Measurements from ENCODE around the gene DRAP1. TPM values are rescaled to one million over a fixed set of nuclear protein-coding genes. Genes with fewer than 3 reads are reported as not detected.

DRAP1 gene
- total and polyA plus RNA-seq, 9 of the 15 experiments (the other 6 are each of a cell fraction or from before 2014, with no cell fraction given) = 9.6 to 200 (median 92.9) TPM

DNA sequence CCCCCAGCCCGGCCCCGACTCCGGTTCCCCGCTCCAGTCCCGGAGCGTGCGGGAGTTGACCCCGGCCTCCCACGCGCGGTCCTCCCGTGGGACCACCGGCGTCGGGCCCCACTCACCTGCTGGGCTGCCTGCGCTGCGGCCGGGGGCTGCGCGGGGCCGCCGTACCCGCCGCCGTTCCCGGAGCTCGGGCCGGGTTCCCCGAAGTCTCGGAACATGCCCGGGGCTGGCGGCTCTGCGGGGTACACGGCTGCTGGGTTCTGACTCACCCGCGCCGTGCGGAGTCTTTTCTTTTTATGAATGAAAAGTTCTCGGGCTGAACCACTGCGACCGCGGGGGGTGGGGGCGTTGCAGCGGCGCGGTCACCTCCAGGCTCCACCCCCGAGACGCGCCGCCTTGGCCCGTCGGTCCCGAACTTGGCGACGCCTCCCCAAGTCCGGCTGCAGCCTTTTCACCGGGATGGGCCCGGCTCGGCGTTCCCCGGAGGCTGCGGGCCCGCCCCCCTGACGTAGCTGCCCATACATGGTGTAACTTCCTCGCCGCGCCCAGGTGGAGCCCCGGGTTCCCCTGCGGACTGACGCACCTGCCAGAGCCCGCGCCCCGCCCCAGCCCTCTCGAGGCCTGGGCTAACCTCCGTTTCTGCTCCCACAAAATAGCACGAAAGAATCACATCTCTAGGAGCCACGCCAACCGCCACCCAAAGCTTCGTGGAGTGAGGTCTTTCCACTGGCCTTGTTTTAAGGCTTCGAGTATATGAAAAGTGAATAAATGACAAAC, 18.9 kb upstream of the DRAP1 start, which contains the start of gene FOSL1 (continued):
- TF ChIP-seq ZC3H11A (IDR thresholded peaks at IDR 0.05; ENCODE audit: low read depth, low read length) = no peak
- no peak for TF ChIP-seq SNIP1 (IDR thresholded peaks at IDR 0.05; ENCODE audit: low read depth)
- TF ChIP-seq SMAD4 (CRISPR knock-in tag; conservative IDR thresholded peaks at IDR 0.05) = peak; percentile 86
- TF ChIP-seq ZNF253 (CRISPR knock-in tag; conservative IDR thresholded peaks at IDR 0.05) = no peak
- TF ChIP-seq PCBP1 (IDR thresholded peaks at IDR 0.05; ENCODE audit: low read depth, low read length, poor library complexity, severe bottlenecking) = peak; percentile 74
- peak; percentile 87 for TF ChIP-seq L3MBTL2 (IDR thresholded peaks at IDR 0.05)
- no peak for TF ChIP-seq ZNF551 (CRISPR knock-in tag; IDR thresholded peaks at IDR 0.05)
- TF ChIP-seq, protein P1, sequence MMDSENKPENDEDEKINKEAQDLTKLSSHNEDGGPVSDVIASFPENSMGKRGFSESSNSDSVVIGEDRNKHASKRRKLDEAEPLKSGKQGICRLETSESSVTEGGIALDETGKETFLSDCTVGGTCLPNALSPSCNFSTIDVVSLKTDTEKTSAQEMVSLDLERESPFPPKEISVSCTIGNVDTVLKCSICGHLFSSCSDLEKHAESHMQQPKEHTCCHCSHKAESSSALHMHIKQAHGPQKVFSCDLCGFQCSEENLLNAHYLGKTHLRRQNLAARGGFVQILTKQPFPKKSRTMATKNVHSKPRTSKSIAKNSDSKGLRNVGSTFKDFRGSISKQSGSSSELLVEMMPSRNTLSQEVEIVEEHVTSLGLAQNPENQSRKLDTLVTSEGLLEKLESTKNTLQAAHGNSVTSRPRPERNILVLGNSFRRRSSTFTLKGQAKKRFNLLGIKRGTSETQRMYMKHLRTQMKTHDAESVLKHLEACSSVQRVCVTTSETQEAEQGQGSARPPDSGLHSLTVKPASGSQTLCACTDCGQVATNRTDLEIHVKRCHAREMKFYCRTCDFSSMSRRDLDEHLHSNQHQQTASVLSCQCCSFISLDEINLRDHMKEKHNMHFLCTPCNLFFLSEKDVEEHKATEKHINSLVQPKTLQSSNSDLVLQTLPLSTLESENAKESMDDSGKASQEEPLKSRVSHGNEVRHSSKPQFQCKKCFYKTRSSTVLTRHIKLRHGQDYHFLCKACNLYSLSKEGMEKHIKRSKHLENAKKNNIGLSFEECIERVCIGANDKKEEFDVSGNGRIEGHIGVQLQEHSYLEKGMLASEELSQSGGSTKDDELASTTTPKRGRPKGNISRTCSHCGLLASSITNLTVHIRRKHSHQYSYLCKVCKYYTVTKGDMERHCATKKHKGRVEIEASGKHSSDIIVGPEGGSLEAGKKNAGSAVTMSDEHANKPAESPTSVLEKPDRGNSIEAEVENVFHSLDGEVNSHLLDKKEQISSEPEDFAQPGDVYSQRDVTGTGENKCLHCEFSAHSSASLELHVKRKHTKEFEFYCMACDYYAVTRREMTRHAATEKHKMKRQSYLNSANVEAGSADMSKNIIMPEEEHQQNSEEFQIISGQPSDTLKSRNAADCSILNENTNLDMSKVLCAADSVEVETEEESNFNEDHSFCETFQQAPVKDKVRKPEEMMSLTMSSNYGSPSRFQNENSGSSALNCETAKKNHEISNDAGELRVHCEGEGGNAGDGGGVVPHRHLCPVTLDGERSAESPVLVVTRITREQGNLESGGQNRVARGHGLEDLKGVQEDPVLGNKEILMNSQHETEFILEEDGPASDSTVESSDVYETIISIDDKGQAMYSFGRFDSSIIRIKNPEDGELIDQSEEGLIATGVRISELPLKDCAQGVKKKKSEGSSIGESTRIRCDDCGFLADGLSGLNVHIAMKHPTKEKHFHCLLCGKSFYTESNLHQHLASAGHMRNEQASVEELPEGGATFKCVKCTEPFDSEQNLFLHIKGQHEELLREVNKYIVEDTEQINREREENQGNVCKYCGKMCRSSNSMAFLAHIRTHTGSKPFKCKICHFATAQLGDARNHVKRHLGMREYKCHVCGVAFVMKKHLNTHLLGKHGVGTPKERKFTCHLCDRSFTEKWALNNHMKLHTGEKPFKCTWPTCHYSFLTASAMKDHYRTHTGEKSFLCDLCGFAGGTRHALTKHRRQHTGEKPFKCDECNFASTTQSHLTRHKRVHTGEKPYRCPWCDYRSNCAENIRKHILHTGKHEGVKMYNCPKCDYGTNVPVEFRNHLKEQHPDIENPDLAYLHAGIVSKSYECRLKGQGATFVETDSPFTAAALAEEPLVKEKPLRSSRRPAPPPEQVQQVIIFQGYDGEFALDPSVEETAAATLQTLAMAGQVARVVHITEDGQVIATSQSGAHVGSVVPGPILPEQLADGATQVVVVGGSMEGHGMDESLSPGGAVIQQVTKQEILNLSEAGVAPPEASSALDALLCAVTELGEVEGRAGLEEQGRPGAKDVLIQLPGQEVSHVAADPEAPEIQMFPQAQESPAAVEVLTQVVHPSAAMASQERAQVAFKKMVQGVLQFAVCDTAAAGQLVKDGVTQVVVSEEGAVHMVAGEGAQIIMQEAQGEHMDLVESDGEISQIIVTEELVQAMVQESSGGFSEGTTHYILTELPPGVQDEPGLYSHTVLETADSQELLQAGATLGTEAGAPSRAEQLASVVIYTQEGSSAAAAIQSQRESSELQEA (IDR thresholded peaks at IDR 0.05; ENCODE audit: low read depth) = no peak
- no peak for TF ChIP-seq ZNF436 (CRISPR knock-in tag; IDR thresholded peaks at IDR 0.05)
- TF ChIP-seq GTF2E2 (tag; IDR thresholded peaks at IDR 0.05) = peak; percentile 75
- TF ChIP-seq POLR2AphosphoS2 (IDR thresholded peaks at IDR 0.05; ENCODE audit: low read length) = no peak
- TF ChIP-seq, protein P2, sequence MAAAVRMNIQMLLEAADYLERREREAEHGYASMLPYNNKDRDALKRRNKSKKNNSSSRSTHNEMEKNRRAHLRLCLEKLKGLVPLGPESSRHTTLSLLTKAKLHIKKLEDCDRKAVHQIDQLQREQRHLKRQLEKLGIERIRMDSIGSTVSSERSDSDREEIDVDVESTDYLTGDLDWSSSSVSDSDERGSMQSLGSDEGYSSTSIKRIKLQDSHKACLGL (CRISPR knock-in tag; IDR thresholded peaks at IDR 0.05; ENCODE audit: borderline replicate concordance, poor library complexity, severe bottlenecking) = no peak
- TF ChIP-seq HMG20B (CRISPR knock-in tag; IDR thresholded peaks at IDR 0.05) = no peak
- TF ChIP-seq, protein P3, sequence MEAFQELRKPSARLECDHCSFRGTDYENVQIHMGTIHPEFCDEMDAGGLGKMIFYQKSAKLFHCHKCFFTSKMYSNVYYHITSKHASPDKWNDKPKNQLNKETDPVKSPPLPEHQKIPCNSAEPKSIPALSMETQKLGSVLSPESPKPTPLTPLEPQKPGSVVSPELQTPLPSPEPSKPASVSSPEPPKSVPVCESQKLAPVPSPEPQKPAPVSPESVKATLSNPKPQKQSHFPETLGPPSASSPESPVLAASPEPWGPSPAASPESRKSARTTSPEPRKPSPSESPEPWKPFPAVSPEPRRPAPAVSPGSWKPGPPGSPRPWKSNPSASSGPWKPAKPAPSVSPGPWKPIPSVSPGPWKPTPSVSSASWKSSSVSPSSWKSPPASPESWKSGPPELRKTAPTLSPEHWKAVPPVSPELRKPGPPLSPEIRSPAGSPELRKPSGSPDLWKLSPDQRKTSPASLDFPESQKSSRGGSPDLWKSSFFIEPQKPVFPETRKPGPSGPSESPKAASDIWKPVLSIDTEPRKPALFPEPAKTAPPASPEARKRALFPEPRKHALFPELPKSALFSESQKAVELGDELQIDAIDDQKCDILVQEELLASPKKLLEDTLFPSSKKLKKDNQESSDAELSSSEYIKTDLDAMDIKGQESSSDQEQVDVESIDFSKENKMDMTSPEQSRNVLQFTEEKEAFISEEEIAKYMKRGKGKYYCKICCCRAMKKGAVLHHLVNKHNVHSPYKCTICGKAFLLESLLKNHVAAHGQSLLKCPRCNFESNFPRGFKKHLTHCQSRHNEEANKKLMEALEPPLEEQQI (IDR thresholded peaks at IDR 0.05) = no peak
- no peak for TF ChIP-seq ZNF134 (CRISPR knock-in tag; conservative IDR thresholded peaks at IDR 0.05)
- TF ChIP-seq SMARCE1 (IDR thresholded peaks at IDR 0.05) = no peak
- TF ChIP-seq HMG20A (CRISPR knock-in tag; conservative IDR thresholded peaks at IDR 0.05) = no peak
